HepG2 (cell line): ENCODE results near the gene PLEKHB2. TPM values are rescaled to one million over a fixed set of nuclear protein-coding genes. Genes with fewer than 3 reads are reported as not detected.

Experiments
- ARID2 ChIP-seq: sonication (generic); formaldehyde crosslinking; IDR thresholded peaks from 2 replicates; pipeline ENCODE4 v1.8.1; 2022; ENCODE audit warnings: mild to moderate bottlenecking, missing genetic modification reagents, borderline replicate concordance
- ATF3 ChIP-seq: sonication (generic); formaldehyde crosslinking; IDR thresholded peaks from 2 replicates; pipeline ENCODE4 v1.4.0; 2020; ENCODE audit warnings: missing genetic modification reagents
- FOSL2 ChIP-seq: sonication (generic); formaldehyde crosslinking; IDR thresholded peaks from 2 replicates; pipeline ENCODE4 v1.4.0; 2020; ENCODE audit warnings: missing genetic modification reagents
- FOXO4 ChIP-seq: sonication (generic); formaldehyde crosslinking; conservative IDR thresholded peaks from 2 replicates; pipeline ENCODE4 v1.8.1; 2023; ENCODE audit warnings: missing genetic modification reagents
- HOMEZ ChIP-seq: IDR thresholded peaks from 2 replicates; pipeline ENCODE4 v1.6.1; 2016; ENCODE audit warnings: low read depth
- PPARG ChIP-seq: conservative IDR thresholded peaks from 2 replicates; pipeline ENCODE4 v1.6.1; 2016; ENCODE audit warnings: missing biosample characterization, missing genetic modification reagents
- SNRNP70 ChIP-seq: fragments of 200-400 bp; formaldehyde crosslinking; IDR thresholded peaks from 2 replicates; pipeline ENCODE4 v1.6.1; 2017; ENCODE audit warnings: mild to moderate bottlenecking, low read depth, low read length, moderate library complexity
- SP1 ChIP-seq, 2 experiments: fragments of 450-650 bp in 1 of 2; sonication (generic) in 1 of 2; formaldehyde crosslinking in 1 of 2; IDR thresholded peaks; 2 replicates each; pipeline versions ENCODE4 v1.4.0 to v1.6.1; 2016 to 2020; ENCODE audit warnings: missing genetic modification reagents in 1 of 2
- U2AF2 ChIP-seq: fragments of 200-400 bp; formaldehyde crosslinking; IDR thresholded peaks from 2 replicates; pipeline ENCODE4 v1.6.1; 2017; ENCODE audit warnings: low read depth, mild to moderate bottlenecking, low read length
- ZBTB38 ChIP-seq: sonication (generic); formaldehyde crosslinking; IDR thresholded peaks from 2 replicates; pipeline ENCODE4 v1.5.1; 2020; ENCODE audit warnings: mild to moderate bottlenecking, missing genetic modification reagents
- ZFP62 ChIP-seq: sonication (generic); formaldehyde crosslinking; IDR thresholded peaks from 2 replicates; pipeline ENCODE4 v1.4.0; 2020; ENCODE audit warnings: missing genetic modification reagents
- ZNF24 ChIP-seq: fragments of 450-650 bp; IDR thresholded peaks from 2 replicates; pipeline ENCODE4 v1.6.1; 2017; ENCODE audit warnings: antibody characterized with exemption, mild to moderate bottlenecking
- ZNF549 ChIP-seq: sonication (generic); formaldehyde crosslinking; IDR thresholded peaks from 2 replicates; pipeline ENCODE4 v1.5.0; 2020; ENCODE audit warnings: missing genetic modification reagents
- ZNF674 ChIP-seq: sonication (generic); formaldehyde crosslinking; IDR thresholded peaks from 2 replicates; pipeline ENCODE4 v1.5.0; 2020; ENCODE audit warnings: low read depth, mild to moderate bottlenecking, missing genetic modification reagents
- polyA plus RNA-seq, 8 experiments: library from polyadenylated mRNA; depleted of rRNA in 3 of 8; stranded (reverse) in 7 of 8; unstranded in 1 of 8; fragments of >200 nt; fragmentation: Illumina TruSeq in 4 of 8; extraction: Trizol in 4 of 8; gene quantifications; 2 replicates each; pipeline versions ENCODE4 v1.2.1 to v1.2.3, GENCODE V29; 2011 to 2016; ENCODE audit warnings: low read depth in 4 of 8, missing spikeins in 1 of 8, mixed read lengths in 1 of 8; ENCODE audit not compliant: insufficient read depth in 1 of 8
- total RNA-seq, 5 experiments: library from RNA; depleted of rRNA; stranded (reverse); fragments of >200 nt; fragmentation: Illumina TruSeq; extraction: Trizol; gene quantifications; 2 replicates each; pipeline ENCODE4 v1.2.3, GENCODE V29; 2016; ENCODE audit warnings: low read depth in 1 of 5
- TF ChIP-seq, protein P1 (sequence below): sonication (generic); formaldehyde crosslinking; IDR thresholded peaks from 2 replicates; pipeline ENCODE4 v1.5.0; 2020; ENCODE audit warnings: mild to moderate bottlenecking, missing genetic modification reagents
- TF ChIP-seq, protein P2 (sequence below): sonication (generic); formaldehyde crosslinking; IDR thresholded peaks from 2 replicates; pipeline ENCODE4 v1.5.0; 2020; ENCODE audit warnings: missing genetic modification reagents
- TF ChIP-seq, protein P3 (sequence below): sonication (generic); formaldehyde crosslinking; IDR thresholded peaks from 2 replicates; pipeline ENCODE4 v1.5.0; 2020; ENCODE audit warnings: missing genetic modification reagents

The PLEKHB2 gene
- total and polyA plus RNA-seq, 2 of the 13 experiments (the other 11 are each of a cell fraction or from before 2014, with no cell fraction given) = 73.0 to 78.9 TPM

GRCh38 chr2:131105156-131105949 is at the start of gene PLEKHB2 (continued):
- TF ChIP-seq HOMEZ (CRISPR knock-in tag) (0 out of 2 replicates have a peak, but pooled peaks have one; percentile 26), U2AF2 (no peak; the same call in 1 of the 2 replicates), ZNF24 (no peak), PPARG (no peak; the same call in 1 of the 2 replicates), FOXO4 (no peak), ZNF674 (CRISPR knock-in tag) (peak; percentile 88; the same call in 1 of the 2 replicates), ARID2 (CRISPR knock-in tag) (peak; percentile 67; the same call in 1 of the 2 replicates), ZFP62 (CRISPR knock-in tag) (no peak), ZBTB38 (CRISPR knock-in tag) (peak; percentile 73), SNRNP70 (no peak), ATF3 (CRISPR knock-in tag) (0 out of 2 replicates have a peak, but pooled peaks have one; percentile 15), FOSL2 (CRISPR knock-in tag) (peak; percentile 59; the same call in 1 of the 2 replicates), ZNF549 (CRISPR knock-in tag) (no peak), SP1 (IDR thresholded peaks at IDR 0.05) (no peak), SP1 (CRISPR knock-in tag; IDR thresholded peaks at IDR 0.05) (peak; percentile 54)
- TF ChIP-seq, protein P1, sequence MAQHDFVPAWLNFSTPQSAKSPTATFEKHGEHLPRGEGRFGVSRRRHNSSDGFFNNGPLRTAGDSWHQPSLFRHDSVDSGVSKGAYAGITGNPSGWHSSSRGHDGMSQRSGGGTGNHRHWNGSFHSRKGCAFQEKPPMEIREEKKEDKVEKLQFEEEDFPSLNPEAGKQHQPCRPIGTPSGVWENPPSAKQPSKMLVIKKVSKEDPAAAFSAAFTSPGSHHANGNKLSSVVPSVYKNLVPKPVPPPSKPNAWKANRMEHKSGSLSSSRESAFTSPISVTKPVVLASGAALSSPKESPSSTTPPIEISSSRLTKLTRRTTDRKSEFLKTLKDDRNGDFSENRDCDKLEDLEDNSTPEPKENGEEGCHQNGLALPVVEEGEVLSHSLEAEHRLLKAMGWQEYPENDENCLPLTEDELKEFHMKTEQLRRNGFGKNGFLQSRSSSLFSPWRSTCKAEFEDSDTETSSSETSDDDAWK (CRISPR knock-in tag) = no peak
- TF ChIP-seq, protein P2, sequence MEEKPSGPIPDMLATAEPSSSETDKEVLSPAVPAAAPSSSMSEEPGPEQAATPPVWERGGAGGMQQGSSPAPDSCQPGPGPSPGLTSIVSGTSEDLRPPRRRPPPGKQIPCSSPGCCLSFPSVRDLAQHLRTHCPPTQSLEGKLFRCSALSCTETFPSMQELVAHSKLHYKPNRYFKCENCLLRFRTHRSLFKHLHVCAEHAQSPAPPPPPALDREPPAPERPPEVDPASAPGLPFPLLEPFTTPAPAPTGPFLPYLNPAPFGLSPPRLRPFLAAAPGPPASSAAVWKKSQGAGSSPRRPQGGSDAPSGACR (CRISPR knock-in tag) = peak; percentile 68; the same call in 1 of the 2 replicates
- TF ChIP-seq, protein P3, sequence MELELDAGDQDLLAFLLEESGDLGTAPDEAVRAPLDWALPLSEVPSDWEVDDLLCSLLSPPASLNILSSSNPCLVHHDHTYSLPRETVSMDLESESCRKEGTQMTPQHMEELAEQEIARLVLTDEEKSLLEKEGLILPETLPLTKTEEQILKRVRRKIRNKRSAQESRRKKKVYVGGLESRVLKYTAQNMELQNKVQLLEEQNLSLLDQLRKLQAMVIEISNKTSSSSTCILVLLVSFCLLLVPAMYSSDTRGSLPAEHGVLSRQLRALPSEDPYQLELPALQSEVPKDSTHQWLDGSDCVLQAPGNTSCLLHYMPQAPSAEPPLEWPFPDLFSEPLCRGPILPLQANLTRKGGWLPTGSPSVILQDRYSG = no peak
